Mesendoderm (in vitro differentiated cells): ENCODE results near the gene TCF7L2.
A peak's percentile ranks its signal among the peaks of the same experiment; 100 is the strongest.

Experiments used
- DNase-seq: peaks from one replicate; pipeline ENCODE4 v3.0.0; 2013
- H2AK5ac ChIP-seq: 2 replicates; pipeline ENCODE4 v1.6.1; 2013; ENCODE audit warnings: low read length, inconsistent platforms
- H2BK120ac ChIP-seq: 2 replicates; pipeline ENCODE4 v1.6.1; 2013; ENCODE audit warnings: low read depth, mild to moderate bottlenecking, low read length, moderate library complexity, mixed read lengths
- H2BK15ac ChIP-seq: replicated peaks from 2 replicates; pipeline ENCODE4 v1.6.1; 2013; ENCODE audit warnings: low read depth, mild to moderate bottlenecking, moderate library complexity
- H2BK5ac ChIP-seq: 2 replicates; pipeline ENCODE4 v1.6.1; 2013; ENCODE audit warnings: low read length, inconsistent platforms
- H3K18ac ChIP-seq: 2 replicates; pipeline ENCODE4 v1.6.1; 2013; ENCODE audit warnings: mild to moderate bottlenecking, low read length, mixed read lengths
- H3K23ac ChIP-seq: one replicate; pipeline ENCODE4 v1.6.1; 2013; ENCODE audit warnings: low read length
- H3K27ac ChIP-seq: 2 replicates; pipeline ENCODE4 v1.5.1; 2013; ENCODE audit warnings: low read depth, mild to moderate bottlenecking, inconsistent platforms, low read length, moderate library complexity
- H3K27me3 ChIP-seq: 2 replicates; pipeline ENCODE4 v1.6.1; 2013; ENCODE audit warnings: low read length, control low read depth, mild to moderate bottlenecking, inconsistent platforms; ENCODE audit not compliant: insufficient read depth, poor library complexity
- H3K36me3 ChIP-seq: 2 replicates; pipeline ENCODE4 v1.6.1; 2013; ENCODE audit warnings: low read length, inconsistent platforms; ENCODE audit not compliant: control insufficient read depth, insufficient read depth
- H3K4ac ChIP-seq: one replicate; pipeline ENCODE4 v1.6.1; 2013; ENCODE audit warnings: low read depth, mild to moderate bottlenecking, low read length, moderate library complexity
- H3K4me1 ChIP-seq: 2 replicates; pipeline ENCODE4 v1.6.1; 2013; ENCODE audit warnings: low read depth, low read length, inconsistent platforms; ENCODE audit not compliant: control insufficient read depth
- H3K4me2 ChIP-seq: 2 replicates; pipeline ENCODE4 v1.6.1; 2013; ENCODE audit warnings: low read length
- H3K4me3 ChIP-seq: 2 replicates; pipeline ENCODE4 v1.5.1; 2013; ENCODE audit warnings: mild to moderate bottlenecking, low read length
- H3K56ac ChIP-seq: one replicate; pipeline ENCODE4 v1.6.1; 2013; ENCODE audit warnings: low read length
- H3K79me1 ChIP-seq: 2 replicates; pipeline ENCODE4 v1.6.1; 2013; ENCODE audit warnings: low read length, inconsistent platforms
- H3K79me2 ChIP-seq: 2 replicates; pipeline ENCODE4 v1.6.1; 2013; ENCODE audit warnings: mild to moderate bottlenecking, low read length; ENCODE audit not compliant: control insufficient read depth, insufficient read depth
- H3K9ac ChIP-seq: 2 replicates; pipeline ENCODE4 v1.6.1; 2013; ENCODE audit warnings: low read length, inconsistent platforms
- H4K5ac ChIP-seq: one replicate; pipeline ENCODE4 v1.6.1; 2013; ENCODE audit warnings: low read length
- H4K8ac ChIP-seq: one replicate; pipeline ENCODE4 v1.6.1; 2013; ENCODE audit warnings: low read depth, mild to moderate bottlenecking, control low read depth, low read length, moderate library complexity
- WGBS: extraction: QIAGEN DNeasy Blood & Tissue Kit; methylation state at CpG from one replicate; pipeline ENCODE4 v1.1.7; 2013; ENCODE audit warnings: low lambda C conversion rate, missing lambda C conversion rate; ENCODE audit not compliant: insufficient coverage; ENCODE audit errors: extremely low coverage; 5-methylcytosine and 5-hydroxymethylcytosine counted together

Gene TCF7L2

GRCh38 chr10:113128450-113129070, 178.5 kb downstream of the TCF7L2 start:
- Histone ChIP-seq H3K27me3 (no peaks in the 10 kb centered on the region), H3K79me2 (peaks cover 2% of the 10 kb centered on the region), H3K4me1 (peaks cover 36% of the 10 kb centered on the region), H4K8ac (no peak overlapping the region), H2BK5ac (no peak overlapping the region), H3K27ac (peak overlapping the region; percentile 73), H3K4me3 (no peak overlapping the region), H3K9ac (peak overlapping the region; percentile 1), H3K18ac (peak overlapping the region; percentile 94), H3K79me1 (peaks cover 5% of the 10 kb centered on the region), H3K4me2 (no peak overlapping the region), H4K5ac (no peak overlapping the region), H3K23ac (no peak overlapping the region), H2BK120ac (no peak overlapping the region), H2BK15ac (peak overlapping the region; percentile 39), H3K4ac (no peak overlapping the region), H3K56ac (peak overlapping the region; percentile 68), H2AK5ac (no peak overlapping the region), H3K36me3 (no peaks in the 10 kb centered on the region)
- DNase-seq = peak; percentile 62
- WGBS = no CpG with 5 or more reads among the region's 11 CpGs

- H2AK5ac ChIP-seq = no peak overlapping the region
- DNase-seq = peak; percentile 69
- H4K5ac ChIP-seq = no peak overlapping the region
- H4K8ac ChIP-seq = no peak overlapping the region
- no peak overlapping the region for H3K4ac ChIP-seq
- no peak overlapping the region for H2BK120ac ChIP-seq
- no peak overlapping the region for H3K23ac ChIP-seq
- H3K4me1 ChIP-seq = peaks cover 41% of the 10 kb centered on the region
- no peak overlapping the region for H3K4me3 ChIP-seq
- H3K79me2 ChIP-seq = peaks cover 2% of the 10 kb centered on the region
- H2BK5ac ChIP-seq = no peak overlapping the region
- H3K18ac ChIP-seq = no peak overlapping the region
- no peaks in the 10 kb centered on the region for H3K27me3 ChIP-seq
- H3K79me1 ChIP-seq = peaks cover 5% of the 10 kb centered on the region
- WGBS = no CpG with 5 or more reads among the region's 7 CpGs
- peak overlapping the region; percentile 68 for H3K56ac ChIP-seq
- no peak overlapping the region for H2BK15ac ChIP-seq
- peak overlapping the region; percentile 6 for H3K9ac ChIP-seq
- no peaks in the 10 kb centered on the region for H3K36me3 ChIP-seq
- H3K4me2 ChIP-seq = peak overlapping the region; percentile 2
- H3K27ac ChIP-seq = peak overlapping the region; percentile 73
Measured at GRCh38 chr10:113129117-113129516, 179.1 kb downstream of the TCF7L2 start.

- Histone ChIP-seq H3K79me1 (peaks cover 5% of the 10 kb centered on the region), H2BK120ac (no peak overlapping the region), H2BK5ac (no peak overlapping the region), H4K8ac (no peak overlapping the region), H3K4me1 (peaks cover 43% of the 10 kb centered on the region), H2AK5ac (peak overlapping the region; percentile 49), H3K23ac (no peak overlapping the region), H3K4me2 (no peak overlapping the region), H3K27ac (no peak overlapping the region), H3K9ac (no peak overlapping the region), H3K56ac (no peak overlapping the region), H4K5ac (no peak overlapping the region), H3K4me3 (no peak overlapping the region), H3K18ac (peak overlapping the region; percentile 20), H3K27me3 (no peaks in the 10 kb centered on the region), H3K36me3 (no peaks in the 10 kb centered on the region), H3K4ac (no peak overlapping the region), H3K79me2 (peaks cover 2% of the 10 kb centered on the region), H2BK15ac (no peak overlapping the region)
- no CpG with 5 or more reads among the region's 5 CpGs for WGBS
- DNase-seq = no peak
Measured at GRCh38 chr10:113130014-113130641, 180.1 kb downstream of the TCF7L2 start.

GRCh38 chr10:113131613-113132261, 181.7 kb downstream of the TCF7L2 start:
- H3K27ac ChIP-seq = no peak overlapping the region
- WGBS = no CpG with 5 or more reads among the region's 10 CpGs

GRCh38 chr10:113132591-113133121, 182.6 kb downstream of the TCF7L2 start:
- H4K8ac ChIP-seq = no peak overlapping the region
- no peak overlapping the region for H3K4me3 ChIP-seq
- no peak overlapping the region for H2BK5ac ChIP-seq
- H4K5ac ChIP-seq = no peak overlapping the region
- peaks cover 47% of the 10 kb centered on the region for H3K4me1 ChIP-seq
- WGBS = no CpG with 5 or more reads among the region's 11 CpGs
- H3K56ac ChIP-seq = peak overlapping the region; percentile 5
- H2BK120ac ChIP-seq = no peak overlapping the region
- no peak overlapping the region for H3K4me2 ChIP-seq
- no peak overlapping the region for H3K18ac ChIP-seq
- no peaks in the 10 kb centered on the region for H3K36me3 ChIP-seq
- H2BK15ac ChIP-seq = no peak overlapping the region
- H3K27me3 ChIP-seq = no peaks in the 10 kb centered on the region
- peak; percentile 89 for DNase-seq
- peak overlapping the region; percentile 20 for H3K23ac ChIP-seq
- no peak overlapping the region for H3K4ac ChIP-seq
- no peak overlapping the region for H2AK5ac ChIP-seq
- peaks cover 17% of the 10 kb centered on the region for H3K79me1 ChIP-seq
- H3K27ac ChIP-seq = no peak overlapping the region
- H3K79me2 ChIP-seq = peaks cover 13% of the 10 kb centered on the region
- no peak overlapping the region for H3K9ac ChIP-seq

More at GRCh38 chr10:113131613-113132261, 181.7 kb downstream of the TCF7L2 start:
- H3K9ac ChIP-seq = no peak overlapping the region
- H2BK5ac ChIP-seq = no peak overlapping the region
- H3K36me3 ChIP-seq = no peaks in the 10 kb centered on the region
- H4K8ac ChIP-seq = no peak overlapping the region
- H3K4me3 ChIP-seq = no peak overlapping the region
- H2BK120ac ChIP-seq = no peak overlapping the region
- no peak for DNase-seq
- H4K5ac ChIP-seq = no peak overlapping the region
- peaks cover 13% of the 10 kb centered on the region for H3K79me1 ChIP-seq
- H3K4me1 ChIP-seq = peaks cover 50% of the 10 kb centered on the region
- H2AK5ac ChIP-seq = no peak overlapping the region
- no peak overlapping the region for H2BK15ac ChIP-seq
- H3K4me2 ChIP-seq = no peak overlapping the region
- peaks cover 13% of the 10 kb centered on the region for H3K79me2 ChIP-seq
- H3K56ac ChIP-seq = no peak overlapping the region
- H3K4ac ChIP-seq = no peak overlapping the region
- no peak overlapping the region for H3K23ac ChIP-seq
- H3K18ac ChIP-seq = no peak overlapping the region
- H3K27me3 ChIP-seq = no peaks in the 10 kb centered on the region
